GM12874 (cell line): ENCODE results near the gene CWC27.

ENCODE experiments used
- TF ChIP-seq, protein P1 (sequence below): IDR thresholded peaks from 2 replicates; pipeline ENCODE4 v1.5.1; 2011; ENCODE audit warnings: low read depth, mild to moderate bottlenecking, control low read depth, low read length, moderate library complexity; ENCODE audit not compliant: insufficient read depth

The CWC27 gene

GRCh38 chr5:64838803-64839202 lies 70.1 kb downstream of the CWC27 start:
- TF ChIP-seq, protein P1, sequence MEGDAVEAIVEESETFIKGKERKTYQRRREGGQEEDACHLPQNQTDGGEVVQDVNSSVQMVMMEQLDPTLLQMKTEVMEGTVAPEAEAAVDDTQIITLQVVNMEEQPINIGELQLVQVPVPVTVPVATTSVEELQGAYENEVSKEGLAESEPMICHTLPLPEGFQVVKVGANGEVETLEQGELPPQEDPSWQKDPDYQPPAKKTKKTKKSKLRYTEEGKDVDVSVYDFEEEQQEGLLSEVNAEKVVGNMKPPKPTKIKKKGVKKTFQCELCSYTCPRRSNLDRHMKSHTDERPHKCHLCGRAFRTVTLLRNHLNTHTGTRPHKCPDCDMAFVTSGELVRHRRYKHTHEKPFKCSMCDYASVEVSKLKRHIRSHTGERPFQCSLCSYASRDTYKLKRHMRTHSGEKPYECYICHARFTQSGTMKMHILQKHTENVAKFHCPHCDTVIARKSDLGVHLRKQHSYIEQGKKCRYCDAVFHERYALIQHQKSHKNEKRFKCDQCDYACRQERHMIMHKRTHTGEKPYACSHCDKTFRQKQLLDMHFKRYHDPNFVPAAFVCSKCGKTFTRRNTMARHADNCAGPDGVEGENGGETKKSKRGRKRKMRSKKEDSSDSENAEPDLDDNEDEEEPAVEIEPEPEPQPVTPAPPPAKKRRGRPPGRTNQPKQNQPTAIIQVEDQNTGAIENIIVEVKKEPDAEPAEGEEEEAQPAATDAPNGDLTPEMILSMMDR, result no peak

- TF ChIP-seq, protein P1, result no peak
These were observed 71.2 kb downstream of the CWC27 start for GRCh38 chr5:64839936-64840335.

DNA sequence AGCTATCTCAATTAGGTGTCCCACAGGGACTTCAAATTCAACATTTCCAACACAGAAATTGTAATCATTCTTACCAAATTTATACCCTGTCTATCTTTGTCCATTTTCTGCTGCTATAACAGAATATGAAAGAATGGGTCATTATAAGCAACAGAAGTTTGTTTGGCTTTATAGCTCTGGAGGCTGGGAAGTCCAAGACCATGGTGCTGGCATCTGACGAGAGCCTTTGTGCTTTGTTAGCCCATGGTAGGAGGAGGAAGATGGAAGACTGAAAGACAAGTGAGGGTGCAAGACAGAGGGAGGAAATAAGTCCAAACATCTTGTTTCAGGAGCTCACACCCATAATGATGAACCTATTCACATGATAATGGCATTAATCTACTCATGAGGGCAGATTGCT lies 72.2 kb downstream of the CWC27 start:
- TF ChIP-seq, protein P1, result no peak

DNA sequence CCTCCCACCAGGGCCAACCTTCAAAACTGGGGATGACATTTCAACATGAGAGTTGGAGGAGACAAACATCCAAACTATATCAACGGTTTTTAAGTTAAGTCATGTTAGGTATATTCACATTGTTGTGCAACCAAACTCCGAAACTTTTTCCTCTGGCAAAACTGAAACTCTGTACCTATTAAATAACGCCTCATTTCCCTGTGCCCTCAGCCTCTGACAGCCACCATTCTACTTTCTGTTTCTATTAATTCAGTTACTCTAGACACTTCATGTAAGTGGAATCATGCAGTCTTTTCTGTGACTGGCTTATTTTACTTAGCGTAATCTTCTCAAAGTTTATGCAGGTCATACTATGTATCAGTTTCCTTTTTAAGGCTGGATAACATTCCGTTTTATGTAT lies 85.0 kb downstream of the CWC27 start:
- TF ChIP-seq, protein P1, result no peak

- TF ChIP-seq, protein P1, result no peak
These were observed 86.1 kb downstream of the CWC27 start for GRCh38 chr5:64854855-64855254.

DNA sequence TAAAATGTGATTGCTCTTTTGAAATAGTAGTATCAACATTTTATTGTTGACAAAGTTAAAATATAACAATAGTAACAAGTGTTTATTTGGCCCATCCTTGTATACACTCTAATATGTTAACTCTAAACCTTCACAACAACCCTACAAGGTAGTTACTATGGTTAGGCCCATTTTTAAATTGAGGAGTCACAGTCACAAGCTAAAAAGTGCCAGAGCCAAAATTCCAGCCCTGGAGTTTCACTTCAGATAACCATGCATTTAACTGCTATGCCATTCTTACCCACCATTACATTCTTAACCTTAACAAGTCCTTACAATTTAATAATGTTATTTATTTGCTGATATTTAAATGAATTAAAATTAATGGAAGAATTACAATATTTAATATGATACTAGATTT lies 91.2 kb downstream of the CWC27 start:
- TF ChIP-seq, protein P1, result no peak

GRCh38 chr5:64861281-64861680 lies 92.6 kb downstream of the CWC27 start:
- TF ChIP-seq, protein P1, result no peak

GRCh38 chr5:64864171-64864570 lies 95.4 kb downstream of the CWC27 start:
- TF ChIP-seq, protein P1, result no peak
